NCI-H446 (cell line): ENCODE results near the gene CHST11.

Experiments
- DNase-seq, 2 experiments: peaks; one replicate each; lab custom pipeline; 2025; lab: John Stamatoyannopoulos, UW

CHST11 gene

DNA sequence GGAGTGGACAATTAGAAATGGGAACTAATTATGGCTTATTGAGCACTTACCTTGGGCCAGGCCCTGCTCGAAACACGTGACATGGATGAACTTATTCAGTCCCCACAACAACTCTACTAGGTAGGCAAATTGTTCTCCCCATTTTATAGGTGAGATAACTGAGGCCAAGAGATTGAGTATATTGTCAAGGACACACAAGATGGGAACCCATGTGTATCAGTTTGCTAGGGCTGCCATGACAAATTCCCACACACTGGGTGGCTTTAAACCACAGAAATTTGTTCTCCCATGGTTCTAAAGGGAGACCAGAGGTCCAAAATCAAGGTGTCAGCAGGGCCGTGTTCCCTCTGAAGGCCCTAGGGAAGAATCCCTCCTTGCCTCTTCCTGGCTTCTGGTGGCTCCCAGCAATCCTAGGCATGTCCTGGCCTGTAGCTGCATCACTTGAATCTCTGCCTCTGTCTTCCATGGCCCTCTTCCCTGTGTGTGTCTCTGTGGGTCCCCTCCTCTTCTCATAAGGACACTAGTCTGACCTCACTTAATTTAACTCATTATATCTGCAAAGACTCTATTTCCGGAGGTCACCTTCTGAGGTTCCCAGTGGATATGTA is 128.8 kb downstream of the CHST11 start:
- DNase-seq = no peak

- DNase-seq = no peak
Observed at GRCh38 chr12:104586351-104586919, 129.7 kb downstream of the CHST11 start.

DNA sequence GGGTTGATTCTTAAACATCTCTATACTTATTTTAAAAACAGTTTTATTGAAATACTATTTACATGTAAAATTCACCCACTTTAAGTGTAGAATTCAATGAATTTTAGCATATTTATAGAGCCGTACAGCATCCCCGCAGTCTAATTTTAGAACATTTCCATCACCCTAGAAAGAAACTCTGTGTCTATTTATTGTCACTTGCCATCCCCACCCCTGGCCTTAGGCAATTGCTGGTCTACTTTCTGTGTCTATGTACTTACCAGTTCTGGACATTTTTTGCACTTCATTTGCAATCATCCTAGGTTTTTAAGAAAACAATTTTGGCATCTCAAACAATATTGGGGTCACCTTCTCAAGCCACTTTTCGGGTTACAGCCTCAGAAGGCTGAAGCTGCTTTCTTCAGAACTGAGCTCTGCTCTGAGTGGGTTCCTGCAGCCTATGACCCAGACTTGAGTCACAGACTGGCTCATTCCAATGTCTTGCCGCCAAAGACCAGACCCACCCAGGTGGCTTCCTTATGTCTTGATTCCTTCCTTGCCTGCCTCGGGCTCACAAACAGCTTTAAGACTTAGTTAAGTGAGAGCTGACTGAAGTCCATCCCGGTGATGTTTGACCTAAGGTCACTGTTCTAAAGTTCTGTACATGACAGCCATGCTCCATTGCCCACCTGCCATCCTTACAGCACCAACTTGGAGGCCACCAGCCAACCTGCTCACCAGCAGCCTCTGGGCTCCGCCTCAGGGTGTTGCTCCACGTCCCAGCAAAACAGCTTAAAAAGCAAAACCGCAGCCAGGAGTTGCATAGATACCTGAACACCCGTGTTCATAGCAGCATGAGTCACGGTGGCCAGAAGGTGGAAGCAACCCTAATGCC is 131.5 kb downstream of the CHST11 start:
- no peak for DNase-seq

DNA sequence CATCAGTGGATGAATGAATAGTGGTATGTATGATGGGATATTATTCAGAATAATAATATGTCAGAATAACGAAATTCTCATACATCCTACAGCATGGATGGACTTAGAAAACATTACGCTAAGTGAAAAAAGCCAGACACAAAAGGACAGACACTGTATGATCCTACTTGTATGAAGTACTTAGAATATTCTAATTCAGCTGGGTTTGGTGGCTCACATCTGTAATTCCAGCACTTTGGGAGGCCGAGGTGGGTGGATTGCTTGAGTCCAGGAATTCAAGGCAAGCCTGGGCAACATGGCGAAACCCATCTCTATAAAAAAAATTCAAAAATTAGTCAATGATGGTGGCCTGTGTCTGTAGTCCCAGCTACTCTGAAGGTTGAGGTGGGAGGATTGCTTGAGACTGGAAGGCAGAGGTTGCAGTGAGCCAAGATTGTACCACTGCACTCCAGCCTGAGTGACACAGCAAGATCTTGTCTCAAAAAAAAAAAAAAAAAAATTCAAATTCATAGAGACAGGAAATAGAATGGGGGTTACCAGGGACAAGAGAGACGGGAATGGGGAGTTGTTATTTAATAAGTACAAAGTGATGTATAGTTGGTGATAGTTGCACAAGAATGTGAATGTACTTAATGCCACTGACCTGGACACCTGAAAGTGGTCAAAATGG is 132.3 kb downstream of the CHST11 start:
- DNase-seq = no peak

GRCh38 chr12:104590022-104590421 is 133.3 kb downstream of the CHST11 start:
- peak in 1 of 2 experiments; percentile 8 for DNase-seq

GRCh38 chr12:104591257-104591885 is 134.6 kb downstream of the CHST11 start:
- no peak for DNase-seq

DNA sequence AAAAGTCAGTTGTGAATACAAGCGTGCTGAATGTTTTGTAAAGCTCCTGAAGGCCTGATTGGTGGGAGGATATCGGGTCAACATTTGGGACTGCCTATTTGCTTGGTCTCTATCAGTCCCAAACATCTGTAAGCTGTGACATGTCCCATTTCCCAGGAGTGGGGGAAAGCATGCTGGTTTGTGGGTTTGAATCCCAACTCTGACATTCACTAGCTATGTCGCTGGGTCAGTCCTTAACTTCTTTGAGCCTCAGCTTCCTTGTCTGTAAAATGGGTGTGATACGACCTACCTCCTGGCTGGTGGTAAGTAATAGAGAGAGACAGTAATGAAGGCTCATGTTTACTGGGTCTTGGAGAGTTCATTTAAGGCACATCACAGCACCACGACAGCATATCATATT is 136.7 kb downstream of the CHST11 start:
- DNase-seq = no peak

DNA sequence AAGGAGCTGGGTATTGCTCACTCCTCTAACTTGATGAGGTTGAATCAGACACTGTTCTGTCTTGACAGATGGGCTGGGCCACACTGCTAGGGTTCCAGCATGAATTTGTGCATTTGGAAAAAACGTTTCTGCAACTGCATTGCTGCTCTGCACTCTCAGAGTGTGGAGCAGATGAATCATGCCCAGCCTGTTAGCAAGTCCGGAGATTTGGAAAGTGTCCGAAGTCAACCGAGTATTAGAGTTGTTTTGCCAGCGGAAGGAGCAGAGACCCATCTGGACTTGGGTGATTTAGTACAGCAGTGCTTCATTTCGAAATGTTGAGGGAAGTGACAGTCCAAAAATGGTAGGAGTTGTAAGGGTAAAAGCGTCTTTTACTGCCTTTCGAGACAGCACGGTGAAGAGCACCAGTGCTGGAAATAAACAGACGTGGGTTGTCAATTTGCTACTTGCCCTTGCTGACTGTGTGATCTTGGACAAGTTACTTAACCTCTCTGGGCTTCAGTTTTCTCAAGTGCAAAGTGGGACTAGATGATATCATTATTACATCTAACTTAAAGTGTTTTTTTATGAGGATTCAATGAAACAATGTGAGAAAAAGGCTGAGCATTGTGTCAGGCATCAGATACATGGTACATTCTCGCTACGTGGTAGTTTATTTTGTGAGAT is 139.5 kb downstream of the CHST11 start:
- peak; percentile 27 to 84 for DNase-seq

DNA sequence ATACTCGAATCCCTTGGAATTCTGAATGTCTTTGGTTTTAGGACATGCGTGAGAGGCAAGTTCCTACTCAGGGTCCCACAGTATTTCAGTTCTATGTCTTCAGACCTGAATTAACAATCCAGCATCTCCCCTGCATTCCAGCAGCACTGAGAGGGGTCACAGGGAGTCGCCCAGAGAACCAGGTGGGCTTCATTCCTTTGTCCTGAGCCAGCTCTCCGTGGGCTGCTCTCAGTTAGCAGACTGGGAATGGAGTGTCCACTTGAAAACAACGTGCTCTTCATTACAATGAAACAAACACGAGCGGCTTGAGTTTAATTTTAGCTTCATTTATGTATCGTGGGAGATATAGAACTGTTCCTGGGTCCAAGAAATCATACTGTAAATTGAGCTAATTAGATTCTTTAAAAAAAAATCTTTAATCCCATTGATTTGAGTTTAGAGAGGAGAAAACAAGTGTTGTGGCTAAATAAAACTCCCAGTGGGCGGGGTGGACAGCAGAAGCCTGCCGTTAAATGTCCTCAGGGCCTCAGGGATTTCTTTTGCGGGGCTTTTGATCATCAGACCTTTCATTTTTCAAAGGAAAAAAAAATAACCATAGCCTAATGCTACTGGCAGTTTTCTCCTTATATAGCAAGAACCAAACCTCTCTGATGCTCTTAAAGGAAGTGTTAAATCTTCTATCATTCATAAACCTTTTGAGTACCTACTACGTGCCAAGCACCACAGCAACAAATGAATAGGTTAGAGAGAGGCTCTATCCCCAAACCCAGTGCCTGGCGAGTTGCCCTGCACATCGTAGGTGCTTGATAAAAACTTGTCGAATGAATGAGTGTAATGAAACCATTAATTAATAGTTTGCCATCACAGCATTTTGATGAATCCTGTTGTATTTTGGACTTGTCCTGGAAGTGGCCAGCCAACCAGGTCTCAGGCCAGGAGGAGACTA is 140.4 kb downstream of the CHST11 start:
- no peak for DNase-seq

GRCh38 chr12:104598342-104599271 is 141.9 kb downstream of the CHST11 start:
- no peak for DNase-seq

- peak in 1 of 2 experiments; percentile 32 for DNase-seq
Observed at GRCh38 chr12:104599272-104600035, 142.7 kb downstream of the CHST11 start.

- DNase-seq = no peak
Observed at GRCh38 chr12:104600036-104600712, 143.4 kb downstream of the CHST11 start.

GRCh38 chr12:104600790-104601739 is 144.3 kb downstream of the CHST11 start:
- DNase-seq = no peak

DNA sequence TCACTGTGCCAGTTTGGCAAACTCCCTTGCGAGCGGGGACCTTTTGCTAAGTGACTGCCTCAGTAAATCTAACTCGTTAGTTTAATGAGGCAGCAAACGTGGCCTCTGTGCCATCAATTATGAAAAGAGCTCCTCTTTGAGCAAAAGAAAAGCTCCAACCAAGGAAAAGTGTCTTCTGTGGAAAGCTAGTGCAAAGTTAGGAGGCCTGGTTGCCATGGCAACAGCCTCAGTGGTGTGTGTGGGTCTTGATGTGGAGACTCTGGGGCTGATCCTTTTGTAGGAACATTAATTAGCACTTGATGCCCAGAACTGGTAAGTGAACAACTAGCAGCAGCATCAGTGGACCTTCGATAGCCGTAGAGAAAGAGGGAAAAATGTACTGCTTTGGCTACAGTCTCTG is 145.7 kb downstream of the CHST11 start:
- DNase-seq = peak in 1 of 2 experiments; percentile 50

- no peak for DNase-seq
Observed at GRCh38 chr12:104602896-104603295, 146.1 kb downstream of the CHST11 start.

GRCh38 chr12:104603545-104603973 is 146.8 kb downstream of the CHST11 start:
- DNase-seq = no peak
